GM20431 (cell line): ENCODE results near the gene EIF4ENIF1.
"Not testable (repeated sequence)": the region's sequence is repeated elsewhere in the genome, so short reads cannot be mapped to it uniquely, and the experiment has no call there.

Source experiments
- in situ Hi-C: fragments of 300-500 bp; cut with MseI, MboI; formaldehyde crosslinking; loops from one replicate; pipeline ENCODE4 v1.15.0; 2020; ENCODE audit warnings: low sequenced_read_pairs; ENCODE audit not compliant: unreplicated experiment

The EIF4ENIF1 gene

GRCh38 chr22:31446208-31446607 is 43.4 kb downstream of the EIF4ENIF1 start:
- in situ Hi-C loops = no loop called here

DNA sequence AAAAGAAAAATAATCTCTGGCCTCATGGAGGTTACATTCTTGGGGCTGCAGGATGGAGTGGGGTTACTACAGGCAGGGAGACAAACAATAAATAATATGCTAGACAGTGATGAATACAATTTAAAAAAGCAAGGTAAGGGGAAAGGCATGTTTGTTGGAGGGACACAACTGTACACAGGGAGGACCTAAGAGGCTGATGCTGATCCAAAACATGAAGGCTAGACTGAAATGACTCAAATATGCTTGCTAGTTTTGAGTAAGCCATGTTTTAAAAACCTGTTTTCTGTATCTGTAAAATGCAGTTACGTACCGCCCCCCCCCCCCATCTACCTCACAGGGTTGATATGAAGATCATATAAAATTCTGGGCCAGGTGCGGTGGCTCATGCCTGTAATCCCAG is 44.0 kb downstream of the EIF4ENIF1 start:
- in situ Hi-C loops = no loop called here

DNA sequence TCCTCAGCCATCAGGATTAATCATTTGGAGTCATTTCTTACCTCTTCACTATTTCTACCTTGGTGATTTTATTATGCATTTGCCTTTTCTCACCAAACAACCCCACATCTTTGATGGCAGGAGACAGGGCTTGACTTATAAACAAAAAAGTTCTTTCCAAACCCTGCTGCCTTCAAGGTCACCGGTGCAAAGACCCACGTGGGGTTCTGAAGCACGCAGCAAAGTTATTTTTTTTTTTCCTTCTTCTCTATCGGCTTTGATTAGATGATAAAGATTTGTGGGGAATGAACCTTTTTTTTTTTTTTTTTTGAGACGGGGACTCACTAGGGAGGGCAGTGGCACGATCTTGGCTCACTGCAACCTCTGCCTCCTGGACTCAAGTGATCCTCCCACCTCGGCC is 46.1 kb downstream of the EIF4ENIF1 start:
- in situ Hi-C loops = no loop called here

GRCh38 chr22:31442768-31443489 is 46.7 kb downstream of the EIF4ENIF1 start:
- in situ Hi-C loops = no loop called here

GRCh38 chr22:31441652-31442051 is 48.0 kb downstream of the EIF4ENIF1 start:
- in situ Hi-C loops = no loop called here

GRCh38 chr22:31440681-31441080 is 49.0 kb downstream of the EIF4ENIF1 start:
- in situ Hi-C loops = no loop called here

GRCh38 chr22:31439808-31440207 is 49.8 kb downstream of the EIF4ENIF1 start:
- in situ Hi-C loops = no loop called here

DNA sequence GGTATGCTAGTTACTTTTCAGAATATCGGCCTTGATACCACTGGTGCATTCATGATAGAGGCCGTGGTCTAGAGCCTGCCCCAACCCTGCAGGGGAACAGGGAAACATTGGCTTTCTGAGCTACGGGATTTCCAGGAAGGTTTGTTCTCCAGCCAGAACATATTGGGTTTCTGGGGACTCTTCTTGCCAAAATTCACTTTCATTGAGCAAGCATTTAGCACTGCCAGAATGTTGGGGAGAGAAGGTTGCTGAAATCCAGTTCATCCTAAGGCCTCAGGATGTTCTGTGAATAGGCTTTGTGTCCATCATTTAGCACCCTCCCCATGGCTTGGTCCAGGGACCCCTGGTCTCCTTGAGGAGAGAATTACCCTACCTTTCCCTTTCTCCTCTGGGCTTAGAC is 53.5 kb downstream of the EIF4ENIF1 start:
- in situ Hi-C loops = no loop called here

DNA sequence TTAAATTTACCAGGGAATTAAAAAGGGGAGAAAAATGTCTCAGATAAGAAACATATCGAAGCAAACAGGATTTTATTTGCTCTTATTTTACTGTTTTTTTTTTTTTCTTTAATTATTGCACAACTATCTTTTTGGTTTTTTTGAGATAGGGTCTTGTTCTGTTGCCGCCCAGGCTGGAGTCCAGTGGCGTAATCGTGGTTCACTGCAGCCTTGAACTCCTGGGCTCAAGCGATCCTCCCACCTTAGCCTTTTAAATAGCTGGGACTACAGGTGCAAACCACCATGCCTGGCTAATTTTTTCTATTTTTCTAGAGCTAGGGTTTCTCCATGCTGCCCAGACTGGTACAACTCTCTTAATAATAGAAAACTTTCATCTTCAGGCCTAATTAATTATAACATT is 57.7 kb downstream of the EIF4ENIF1 start:
- in situ Hi-C loops = no loop called here

- in situ Hi-C loops = no loop called here
Observed at GRCh38 chr22:31425331-31426050, 64.2 kb downstream of the EIF4ENIF1 start.

- in situ Hi-C loops = not testable (repeated sequence)
Observed at GRCh38 chr22:31402350-31402749, 87.3 kb downstream of the EIF4ENIF1 start.

GRCh38 chr22:31400023-31400397 is 89.6 kb downstream of the EIF4ENIF1 start:
- in situ Hi-C loops = no loop called here

DNA sequence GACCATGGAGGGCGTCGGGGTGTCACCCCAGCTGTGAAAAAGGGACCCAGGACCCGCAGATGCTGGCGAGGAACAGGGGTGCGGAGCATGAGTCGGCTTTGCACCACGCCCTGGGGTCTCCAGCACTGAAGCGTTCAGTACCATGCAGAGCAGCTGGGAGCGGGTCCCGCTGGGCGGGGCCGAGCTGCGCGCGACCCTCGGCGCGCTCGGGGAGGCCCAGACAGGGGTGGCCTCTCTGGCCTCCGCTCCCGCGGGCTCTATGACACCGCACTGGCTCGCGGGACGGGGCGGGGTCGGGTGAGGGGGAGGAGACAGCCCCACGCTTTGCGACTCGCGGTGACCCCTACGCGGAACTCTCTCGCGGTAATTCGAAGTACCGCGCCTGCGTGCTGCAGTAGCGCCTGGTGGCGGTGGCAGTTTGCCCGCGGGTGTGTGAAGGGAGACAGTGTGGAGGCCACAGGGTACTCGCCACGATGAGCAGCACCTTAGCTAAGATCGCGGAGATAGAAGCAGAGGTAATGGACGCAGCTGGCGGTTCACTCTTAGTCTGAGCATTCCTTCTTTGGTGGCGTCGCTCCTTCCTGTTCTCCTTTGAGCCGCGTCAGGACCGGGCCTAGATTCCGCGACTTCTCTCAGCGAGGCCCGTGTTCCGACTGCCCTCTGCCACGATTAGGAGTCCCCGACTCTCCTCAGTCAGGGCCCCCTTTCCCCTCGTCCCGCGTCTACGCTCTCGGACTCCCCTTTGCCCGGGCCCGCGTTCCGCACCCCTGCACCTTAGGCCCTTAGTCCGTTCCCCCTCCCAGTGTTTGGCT is 90.2 kb downstream of the EIF4ENIF1 start, which contains the start of gene DRG1:
TSS of gene DRG1 (plus strand) at position 394 of the 812 bp plus-strand sequence. CDS start at position 474, 80 bp downstream.
- in situ Hi-C loops = no loop called here

- in situ Hi-C loops = no loop called here
Observed at GRCh38 chr22:31398231-31398630, 91.4 kb downstream of the EIF4ENIF1 start.

DNA sequence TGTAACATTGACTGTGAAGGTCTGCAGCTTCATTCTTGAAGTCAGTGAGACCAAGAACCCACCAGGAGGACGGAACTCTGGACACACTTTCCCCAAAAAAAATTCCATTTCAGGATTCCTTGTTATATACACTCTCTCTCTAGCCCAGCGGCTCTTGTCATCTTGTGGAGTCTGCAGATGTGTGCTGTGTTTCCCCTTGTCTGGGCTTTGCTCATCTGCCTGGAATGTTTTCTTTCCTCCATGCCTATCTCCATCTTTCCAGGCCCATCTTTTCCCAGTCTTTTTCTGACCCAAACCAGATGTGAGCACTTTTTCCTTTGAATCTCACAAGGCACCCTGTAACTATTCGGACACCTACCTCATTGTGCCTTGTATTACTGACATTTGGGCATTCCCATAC is 95.3 kb downstream of the EIF4ENIF1 start:
- in situ Hi-C loops = no loop called here

DNA sequence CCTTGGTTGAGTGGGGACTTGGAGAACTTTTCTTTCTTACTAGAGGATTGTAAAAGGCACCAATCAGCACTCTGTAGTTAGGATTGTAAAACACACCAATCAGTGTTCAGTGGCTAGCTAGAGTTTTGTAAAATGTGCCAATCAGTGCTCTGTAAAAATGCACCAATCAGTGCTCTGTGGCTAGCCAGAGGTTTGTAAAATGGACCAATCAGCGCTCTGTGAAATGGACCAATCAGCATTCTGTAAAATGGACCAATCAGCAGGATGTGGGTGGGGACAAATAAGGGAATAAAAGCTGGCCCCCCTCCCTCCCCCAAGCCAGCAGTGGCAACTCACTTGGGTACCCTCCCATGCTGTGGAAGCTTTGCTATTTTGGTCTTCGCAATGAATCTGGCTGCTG is 95.7 kb downstream of the EIF4ENIF1 start:
- in situ Hi-C loops = no loop called here
